Limb (tissue), 2 donors: ENCODE data around the gene ATP8A1.

ENCODE experiments used
- DNase-seq, 2 donors: peaks; one replicate each; pipeline ENCODE4 v3.0.0-alpha.2; 2016; ENCODE audit errors: extremely low spot score in 2 of 2

Gene ATP8A1

DNA sequence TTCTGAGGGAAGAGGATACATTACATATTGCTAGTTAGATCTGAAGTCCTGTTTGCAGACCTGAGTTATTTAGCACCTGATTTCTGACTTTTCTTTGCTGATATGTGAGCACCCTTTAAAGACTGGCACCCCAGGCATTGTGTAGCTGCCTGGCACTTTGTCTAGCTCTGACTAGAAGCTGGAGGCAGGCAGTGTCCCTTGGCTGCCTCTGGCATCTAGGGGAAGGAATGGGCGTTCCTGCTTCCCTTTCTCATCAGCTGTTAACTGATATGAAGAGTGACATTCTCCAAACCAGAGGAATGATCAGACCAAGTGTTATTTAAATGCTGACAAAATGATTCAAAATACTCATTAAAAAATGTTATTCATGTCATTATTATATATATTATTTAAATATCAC is 289.9 kb downstream of the ATP8A1 start:
- DNase-seq, result no peak

DNA sequence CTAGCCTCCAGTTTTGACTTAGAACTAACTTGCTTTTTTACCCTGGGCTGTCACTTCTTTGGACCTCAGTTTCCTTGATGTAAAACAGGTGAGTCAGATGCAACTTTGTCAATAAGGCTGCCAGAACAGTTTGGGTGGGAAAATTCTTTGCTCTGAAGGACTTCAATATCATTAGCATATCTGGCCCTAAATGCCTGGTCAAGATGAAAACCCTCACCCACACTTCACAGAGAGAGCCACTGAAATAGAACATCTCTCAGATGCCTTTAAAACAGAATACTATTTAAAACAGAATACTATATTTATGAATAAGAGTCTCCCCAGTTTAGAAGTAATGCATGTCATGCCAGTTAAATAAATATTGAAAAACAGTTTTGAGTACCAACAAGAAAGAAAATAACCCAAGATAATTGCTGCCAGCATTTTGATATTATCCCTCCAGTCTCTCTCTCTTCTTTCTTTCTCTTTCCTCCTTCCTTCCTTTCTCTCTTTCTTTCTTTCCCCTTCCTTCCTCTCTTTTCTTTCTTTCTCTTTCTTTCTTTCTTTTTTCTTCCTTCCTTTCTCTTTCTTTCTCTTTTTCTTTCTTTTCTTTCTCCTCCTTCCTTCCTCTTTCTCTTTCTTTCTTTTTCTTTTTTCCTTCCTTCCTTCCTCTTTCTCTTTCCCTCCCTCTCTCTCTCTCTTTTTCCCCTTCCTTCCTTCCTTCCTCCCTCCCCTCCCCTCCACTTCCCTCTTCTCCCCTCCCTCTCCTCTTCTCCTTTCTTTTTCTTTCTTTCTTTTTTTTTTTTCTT is 292.4 kb downstream of the ATP8A1 start:
- DNase-seq, result no peak

DNA sequence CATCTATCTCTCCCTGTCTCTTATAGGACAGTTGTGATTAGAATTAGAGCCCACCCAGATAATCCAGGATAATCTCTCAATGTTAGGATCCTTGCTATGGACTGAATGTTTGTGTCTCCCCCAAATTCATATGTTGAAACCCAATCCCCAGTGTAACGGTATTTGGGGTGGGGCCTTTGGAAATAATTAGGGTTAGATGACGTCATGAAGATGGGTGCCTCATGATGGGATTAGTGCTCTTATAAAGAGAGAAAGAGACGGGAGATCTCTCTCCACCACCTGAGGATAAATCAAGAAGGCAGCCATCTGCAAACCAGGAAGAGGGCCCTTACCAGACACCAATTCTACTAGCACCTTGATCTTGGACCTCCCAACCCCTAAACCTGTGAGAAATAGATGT is 293.3 kb downstream of the ATP8A1 start:
- no peak for DNase-seq

DNA sequence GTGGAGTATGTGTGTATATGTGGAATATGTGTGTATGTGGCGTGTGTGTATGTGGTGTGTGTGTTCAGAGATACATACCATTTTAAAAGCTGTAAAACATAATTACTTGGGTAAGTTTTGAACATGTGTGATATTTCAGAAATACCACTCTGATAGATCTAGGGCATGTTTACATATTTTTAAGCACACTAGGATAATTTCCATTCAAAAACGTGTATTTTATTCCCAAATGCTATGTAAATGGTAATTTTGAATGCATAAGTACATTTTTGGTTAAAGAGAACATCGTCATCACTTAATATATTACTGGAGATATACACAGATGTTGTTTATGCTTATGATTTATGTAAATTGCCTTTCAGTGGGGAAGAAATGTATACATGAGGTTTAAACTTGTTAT is 294.3 kb downstream of the ATP8A1 start:
- no peak for DNase-seq

DNA sequence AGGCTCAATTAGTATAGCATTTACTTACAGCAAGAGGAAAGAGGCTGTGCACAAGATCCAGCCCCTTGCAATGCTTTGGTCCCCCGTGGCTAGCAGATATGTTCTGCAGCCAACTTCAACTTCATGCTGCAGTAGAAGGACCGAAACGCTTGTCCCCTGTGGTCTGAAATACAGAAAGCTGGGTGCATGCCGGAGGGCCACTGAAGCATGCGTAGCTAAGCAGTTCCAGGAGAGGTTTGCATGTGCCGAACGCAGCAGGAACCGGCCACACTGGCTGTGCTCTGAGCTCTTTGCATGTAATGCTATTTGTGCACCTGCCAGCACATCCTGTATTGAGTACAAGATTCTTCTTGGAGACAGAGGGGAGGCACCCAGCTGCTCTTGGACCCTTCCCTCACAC is 295.4 kb downstream of the ATP8A1 start:
- no peak for DNase-seq

GRCh38 chr4:42360256-42360669 is 296.6 kb downstream of the ATP8A1 start:
- DNase-seq, result no peak

DNA sequence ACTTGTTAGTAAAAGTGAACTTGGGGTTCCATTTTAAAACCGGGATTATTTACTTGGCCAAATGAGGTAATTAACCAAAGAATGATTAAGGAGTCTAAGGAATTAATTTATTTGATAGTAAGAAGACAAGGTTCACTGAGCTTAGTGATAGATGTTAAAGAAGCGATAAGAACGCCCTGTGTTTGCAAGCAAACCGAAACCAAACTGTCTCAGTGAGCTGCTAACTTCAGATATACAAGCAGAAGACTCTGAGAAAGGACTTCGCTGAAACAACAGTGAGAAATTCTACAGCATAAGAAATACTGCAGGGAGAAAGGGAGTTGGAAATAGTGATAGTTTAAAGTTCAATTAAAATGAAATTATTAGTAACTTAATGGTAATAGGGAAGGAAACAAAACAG is 297.2 kb downstream of the ATP8A1 start:
- no peak for DNase-seq
